CD4-positive, alpha-beta T cell treated with Interleukin-2 at 100 ng/mL for 4 hours (primary cell): Measurements from ENCODE around the gene TMEM129.
A peak's percentile ranks its signal among the peaks of the same experiment; 100 is the strongest.

ENCODE experiments used
- DNase-seq: peaks from one replicate; pipeline ENCODE4 v3.0.0-alpha.2; 2020; ENCODE audit warnings: low spot score

The TMEM129 gene

GRCh38 chr4:1758306-1759121 lies 37.4 kb upstream of the TMEM129 start:
- DNase-seq = no peak

- no peak for DNase-seq
These were observed 36.7 kb upstream of the TMEM129 start for GRCh38 chr4:1757836-1758235.

DNA sequence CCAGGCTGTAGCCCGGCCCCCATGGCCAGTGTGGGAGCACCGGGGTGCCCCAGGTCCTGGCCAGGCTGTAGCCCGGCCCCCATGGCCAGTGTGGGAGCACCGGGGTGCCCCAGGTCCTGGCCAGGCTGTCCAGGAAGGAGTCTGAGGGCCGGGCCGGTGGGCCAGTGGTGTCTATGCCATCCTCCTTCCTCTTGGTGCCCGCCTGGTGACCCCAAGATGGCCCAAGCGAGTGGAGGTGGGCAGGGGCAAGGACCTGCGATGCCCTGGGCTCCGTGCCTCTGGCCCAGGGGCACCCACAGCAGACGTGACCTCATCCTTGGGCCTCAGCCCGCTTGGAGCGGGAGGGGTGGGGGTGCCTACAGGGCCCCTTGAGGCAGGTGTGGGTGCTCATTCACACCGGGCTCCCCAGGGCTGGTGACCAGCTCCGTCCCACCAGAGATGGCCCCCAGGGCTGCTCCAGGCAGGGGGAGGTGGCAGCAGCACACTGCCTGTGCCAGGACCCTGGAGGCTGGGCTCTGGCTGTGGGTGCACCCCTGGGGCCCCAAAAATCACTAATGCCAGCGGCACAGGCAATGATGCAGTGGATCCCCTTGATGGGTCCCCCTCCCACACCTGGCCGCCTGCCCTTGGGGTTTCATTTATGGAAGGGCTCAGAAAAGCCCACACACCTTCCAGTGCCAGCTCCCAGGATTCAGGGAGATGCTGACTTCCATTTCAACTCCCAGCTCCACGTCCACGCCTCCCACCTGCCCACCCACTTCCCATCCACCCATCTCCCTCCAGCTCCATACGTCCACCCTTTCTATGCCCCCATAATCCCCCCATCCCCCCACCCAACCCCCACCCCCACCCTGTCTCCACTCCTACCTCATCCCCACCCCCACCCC lies 36.0 kb upstream of the TMEM129 start:
- no peak for DNase-seq

GRCh38 chr4:1756079-1756478 lies 35.0 kb upstream of the TMEM129 start:
- no peak for DNase-seq

GRCh38 chr4:1755297-1755696 lies 34.2 kb upstream of the TMEM129 start:
- no peak for DNase-seq

DNA sequence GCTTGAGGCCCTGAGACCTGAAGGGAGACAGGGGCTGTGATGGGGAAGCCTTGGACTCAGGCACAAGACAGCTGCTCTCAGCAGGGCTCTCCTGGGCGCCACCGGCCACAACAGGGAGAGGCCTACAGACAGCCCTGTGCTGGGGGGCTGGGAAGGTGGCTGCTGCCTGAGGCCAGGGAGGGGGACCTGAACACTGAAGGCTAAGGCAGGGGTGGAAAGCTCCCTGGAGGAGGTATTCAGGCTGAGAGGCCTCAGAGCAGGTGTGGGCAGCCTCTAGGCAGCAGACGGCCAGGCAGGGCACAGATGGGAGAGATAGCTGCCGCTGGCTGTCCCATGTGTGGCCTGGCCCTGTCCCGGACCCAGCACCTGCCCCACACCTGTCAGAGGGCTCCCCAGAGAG lies 33.2 kb upstream of the TMEM129 start:
- no peak for DNase-seq

GRCh38 chr4:1753697-1754311 lies 32.7 kb upstream of the TMEM129 start:
- DNase-seq = no peak

DNA sequence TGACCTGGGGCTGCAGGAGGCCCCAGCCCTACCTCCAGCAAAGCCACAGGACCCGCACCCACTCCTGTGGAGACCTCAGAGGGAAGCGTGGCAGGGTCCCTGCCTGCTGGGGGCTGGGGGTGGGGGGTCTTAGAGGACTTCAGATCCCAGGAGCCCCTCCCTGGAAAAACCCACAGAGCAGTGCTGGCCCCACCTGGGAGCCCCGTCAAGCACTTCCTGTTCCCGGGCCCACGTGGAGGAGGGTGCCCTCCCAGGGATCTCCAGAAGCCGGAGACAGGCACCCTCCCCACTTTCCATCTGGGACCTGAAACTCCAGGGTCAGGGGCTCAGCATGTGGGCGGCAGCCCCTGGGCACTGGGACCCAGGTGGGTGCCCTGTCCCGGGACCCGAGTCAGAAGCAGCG lies 32.2 kb upstream of the TMEM129 start:
- no peak for DNase-seq

DNA sequence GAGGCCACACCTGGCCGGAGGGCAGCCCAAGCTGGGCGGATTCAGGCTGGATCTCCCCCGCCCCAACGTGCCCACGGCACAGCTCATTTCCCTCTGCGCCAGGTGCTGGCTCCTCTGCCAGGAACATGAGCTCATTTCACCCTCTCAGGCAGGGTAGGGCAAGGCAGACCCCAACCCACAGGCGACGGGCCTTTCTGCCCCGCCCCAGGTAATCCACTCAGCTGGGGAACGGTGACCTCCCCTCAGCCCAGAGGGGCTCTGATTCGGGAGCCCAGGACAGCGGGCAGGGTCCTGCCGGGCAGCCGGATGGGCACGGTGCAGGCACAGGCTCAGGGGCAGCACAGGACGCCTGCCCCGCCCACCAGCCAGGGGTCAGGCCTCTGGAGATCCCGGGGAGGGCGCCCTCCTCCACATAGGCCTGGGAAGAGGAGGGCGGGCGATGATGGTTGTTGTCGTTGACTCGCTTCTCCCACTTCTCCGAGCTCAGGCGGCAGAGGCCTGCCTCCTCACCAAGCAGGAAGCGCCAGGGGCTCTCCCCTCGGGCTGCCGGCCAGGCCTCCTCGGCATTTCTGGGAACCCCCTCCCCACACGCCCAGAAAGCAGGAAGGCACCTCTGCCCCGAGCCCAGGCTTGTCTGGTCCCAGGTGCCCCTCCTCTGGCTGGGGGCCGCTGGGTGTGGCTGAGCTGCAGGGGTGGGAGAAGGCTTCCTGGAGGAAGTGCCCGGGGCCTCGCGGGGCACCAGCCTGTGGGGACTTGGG lies 31.3 kb upstream of the TMEM129 start:
- DNase-seq = no peak

GRCh38 chr4:1751919-1752283 lies 30.8 kb upstream of the TMEM129 start:
- no peak for DNase-seq

- DNase-seq = no peak
These were observed 30.2 kb upstream of the TMEM129 start for GRCh38 chr4:1751155-1751918.

GRCh38 chr4:1750381-1751154 lies 29.4 kb upstream of the TMEM129 start:
- DNase-seq = no peak

- DNase-seq = no peak
These were observed 28.7 kb upstream of the TMEM129 start for GRCh38 chr4:1749826-1750225.

DNA sequence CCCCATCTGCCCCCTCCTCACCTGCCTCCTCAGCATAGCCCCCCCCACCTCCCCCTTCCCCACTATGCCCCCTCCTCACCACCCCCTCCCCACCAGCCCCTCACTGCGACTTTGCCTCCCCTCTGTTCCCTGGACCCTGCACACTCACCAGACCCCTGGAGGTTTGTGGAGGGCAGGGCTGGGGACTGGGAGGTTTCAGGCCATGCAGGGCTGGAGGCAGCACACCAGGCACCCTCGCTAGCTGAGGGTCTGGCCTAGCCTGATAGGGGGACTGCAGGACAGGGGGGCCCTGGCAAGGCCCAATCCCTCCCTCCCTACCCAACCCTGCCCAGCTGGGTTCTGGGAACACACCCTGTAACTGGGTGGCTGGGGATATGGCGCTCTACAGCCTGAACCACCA lies 28.2 kb upstream of the TMEM129 start:
- DNase-seq = no peak

DNA sequence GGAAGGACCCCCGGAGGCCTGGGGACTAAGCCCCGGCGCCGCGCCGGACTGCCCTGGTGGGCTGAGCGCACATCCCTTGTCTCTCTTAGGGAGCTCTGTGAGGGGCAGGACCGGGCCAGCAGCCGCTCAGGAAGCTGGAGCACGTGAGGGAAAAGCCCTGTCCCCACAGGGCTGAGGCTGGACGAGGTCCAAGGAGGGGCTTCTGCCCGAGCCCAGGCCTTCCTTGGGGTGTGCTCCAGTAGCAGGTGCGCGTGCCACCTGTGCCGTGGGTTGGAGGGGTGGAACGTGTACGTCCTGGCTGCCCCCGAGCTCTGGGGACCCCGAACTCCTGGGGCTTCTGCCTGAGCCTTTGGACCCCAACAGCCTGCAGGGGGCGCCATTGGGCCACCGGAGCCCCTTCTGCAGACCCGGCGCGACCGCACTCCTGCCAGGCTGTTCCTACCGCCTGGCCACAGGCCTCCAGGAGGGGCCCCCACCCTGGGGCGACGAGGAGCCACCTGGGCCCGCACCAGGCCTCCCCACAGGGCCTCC lies 27.4 kb upstream of the TMEM129 start:
- peak; percentile 67 for DNase-seq

DNA sequence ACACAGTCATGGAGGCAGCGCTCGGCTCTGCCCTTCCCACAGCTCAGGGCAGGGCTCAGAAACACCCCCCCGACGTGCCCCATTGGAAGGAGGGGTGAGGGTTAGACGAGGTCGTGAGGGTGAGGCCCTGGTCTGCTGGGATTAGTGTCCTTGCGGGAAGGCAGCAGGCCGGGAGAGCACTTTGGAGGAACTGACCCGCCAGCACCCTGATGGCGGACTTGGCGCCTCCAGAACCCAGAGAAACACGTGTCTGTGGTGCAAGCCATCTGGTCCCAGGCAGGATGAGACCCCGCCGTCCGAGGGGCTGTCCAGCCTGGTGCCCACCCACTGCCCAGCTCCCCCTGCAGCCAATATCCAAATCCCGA lies 26.5 kb upstream of the TMEM129 start:
- no peak for DNase-seq

DNA sequence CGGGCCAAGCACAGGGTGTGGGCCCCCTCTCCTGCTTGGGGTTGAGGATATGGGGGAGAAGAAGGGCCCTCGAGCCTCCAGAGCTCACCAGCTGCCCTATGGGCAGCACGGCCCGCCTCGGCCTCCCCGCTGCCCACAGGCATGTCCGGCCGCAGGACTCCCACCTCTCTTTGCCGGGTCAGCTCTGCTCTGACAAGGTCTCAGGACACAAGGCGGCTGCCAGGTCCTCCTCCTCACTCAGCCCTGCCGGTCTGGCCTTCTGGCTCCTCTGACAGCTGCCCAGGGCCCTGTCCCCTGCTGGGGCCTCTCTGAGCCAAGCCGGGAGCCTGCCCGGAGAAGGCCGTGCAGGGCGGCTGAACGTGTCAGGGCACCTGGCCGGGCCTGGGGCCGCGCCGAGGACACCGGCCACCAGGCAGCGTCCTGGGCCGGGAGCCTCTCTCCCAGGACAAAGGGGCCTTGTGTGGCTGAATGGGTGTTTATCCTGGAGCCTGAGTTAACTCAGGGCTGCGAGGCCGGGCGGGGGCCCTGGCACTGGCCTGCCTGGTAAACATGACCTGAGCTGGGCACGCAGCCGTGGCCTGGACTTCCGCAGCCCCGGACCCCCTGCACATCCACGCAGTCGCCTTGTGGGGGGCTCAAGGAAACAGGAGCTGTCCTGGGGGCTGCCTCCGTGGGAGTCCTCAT lies 25.9 kb upstream of the TMEM129 start:
- no peak for DNase-seq

GRCh38 chr4:1746265-1746691 lies 25.2 kb upstream of the TMEM129 start:
- peak; percentile 74 for DNase-seq

GRCh38 chr4:1745697-1746096 lies 24.6 kb upstream of the TMEM129 start:
- DNase-seq = no peak

DNA sequence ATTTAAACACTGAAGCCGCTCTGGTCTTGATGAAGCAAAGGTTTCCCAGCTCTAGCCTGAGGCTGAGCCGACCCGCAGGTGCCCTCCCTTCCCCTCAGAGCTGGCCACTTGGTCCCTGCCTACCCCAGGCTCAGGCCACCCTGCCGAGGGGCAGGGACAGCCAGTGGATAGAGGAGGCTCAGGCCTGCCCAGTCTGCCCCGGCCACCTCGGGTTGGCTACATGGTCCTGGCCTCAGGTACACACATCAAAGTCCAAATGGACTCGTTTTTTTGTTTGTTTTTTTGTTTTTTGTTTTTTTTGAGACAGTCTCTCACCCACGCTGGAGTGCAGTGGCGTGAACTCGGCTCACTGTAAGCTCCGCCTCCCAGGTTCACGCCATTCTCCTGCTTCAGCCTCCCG lies 24.0 kb upstream of the TMEM129 start:
- no peak for DNase-seq
